ENCODE results near the gene MMP27. TPM values are rescaled to one million over a fixed set of nuclear protein-coding genes. Genes with fewer than 3 reads are reported as not detected.
"Not testable (repeated sequence)": the region's sequence is repeated elsewhere in the genome, so short reads cannot be mapped to it uniquely, and the experiment has no call there.

The MMP27 gene
- total RNA-seq, 5 donors from 2014 or later (not counting 1 experiment from before 2014, with no cell fraction given): not detected

- 62% methylated on average over 3 of the region's 8 CpGs for WGBS (ENCODE audit: insufficient coverage)
- no peaks in the 10 kb centered on the region for H3K36me3 ChIP-seq (ENCODE audit: control insufficient read depth in 2 of 2, extremely low read depth in 1 of 2, insufficient read depth in 1 of 2, low read length in 1 of 2)
- ChIA-PET CTCF (no interaction called here), POLR2A (no interaction called here)
- H3K27ac Mint-ChIP-seq: no peak overlapping the region
- ATAC-seq (replicated peaks in 1 of 4) (no peak), DNase-seq (peak in 6 of 35 experiments; percentile 0 to 15 (median 6))
- peaks cover 5 to 10% of the 10 kb centered on the region in 2 donors for H3K27me3 Mint-ChIP-seq
- H3K4me3 ChIP-seq (ENCODE audit: control insufficient read depth in 1 of 2, extremely low read depth in 1 of 2, low read length in 1 of 2): no peak overlapping the region
- H3K36me3 Mint-ChIP-seq: no peaks in the 10 kb centered on the region
- no peaks in the 10 kb centered on the region for H3K4me1 ChIP-seq (ENCODE audit: control insufficient read depth in 1 of 2, extremely low read depth in 1 of 2, insufficient read depth in 2 of 2, low read length in 2 of 2)
- H3K9me3 ChIP-seq: no peaks in the 10 kb centered on the region
- no peaks in the 10 kb centered on the region for H3K4me1 Mint-ChIP-seq
- no peak overlapping the region for H3K4me3 Mint-ChIP-seq
- peaks cover 0 to 8% of the 10 kb centered on the region in 2 experiments for H3K27me3 ChIP-seq (replicated peaks in 1 of 2; ENCODE audit: control insufficient read depth in 2 of 2, extremely low read depth in 1 of 2, insufficient read depth in 2 of 2, low read length in 1 of 2)
- H3K27ac ChIP-seq (ENCODE audit: low read length): no peak overlapping the region
- no peaks in the 10 kb centered on the region for H3K9me3 Mint-ChIP-seq
These were observed 27.8 kb upstream of the MMP27 start for GRCh38 chr11:102733232-102733875.

- H3K36me3 Mint-ChIP-seq; H3K9me3 ChIP-seq; ATAC-seq (replicated peaks in 1 of 4); H3K27me3 ChIP-seq (replicated peaks in 1 of 2; ENCODE audit: control insufficient read depth in 2 of 2, extremely low read depth in 1 of 2, insufficient read depth in 2 of 2, low read length in 1 of 2); POLR2A ChIA-PET; H3K4me3 Mint-ChIP-seq; CTCF ChIA-PET; H3K27me3 Mint-ChIP-seq; H3K27ac Mint-ChIP-seq; H3K27ac ChIP-seq (ENCODE audit: low read length); H3K36me3 ChIP-seq (ENCODE audit: control insufficient read depth in 2 of 2, extremely low read depth in 1 of 2, insufficient read depth in 1 of 2, low read length in 1 of 2); DNase-seq; H3K4me1 Mint-ChIP-seq; H3K4me3 ChIP-seq (ENCODE audit: control insufficient read depth in 1 of 2, extremely low read depth in 1 of 2, low read length in 1 of 2); H3K9me3 Mint-ChIP-seq; H3K4me1 ChIP-seq (ENCODE audit: control insufficient read depth in 1 of 2, extremely low read depth in 1 of 2, insufficient read depth in 2 of 2, low read length in 2 of 2): not testable (repeated sequence)
- whole genome bisulfite sequencing (ENCODE audit: insufficient coverage): 36% methylated on average over 8 of the region's 8 CpGs
These were observed 25.4 kb upstream of the MMP27 start for GRCh38 chr11:102730944-102731343.

GRCh38 chr11:102729849-102730815, 24.6 kb upstream of the MMP27 start:
- POLR2A ChIA-PET: no interaction called here
- no peaks in the 10 kb centered on the region for H3K36me3 Mint-ChIP-seq
- no peaks in the 10 kb centered on the region for H3K4me1 Mint-ChIP-seq
- H3K4me3 Mint-ChIP-seq: no peak overlapping the region
- Histone ChIP-seq H3K4me1 (ENCODE audit: control insufficient read depth in 1 of 2, extremely low read depth in 1 of 2, insufficient read depth in 2 of 2, low read length in 2 of 2) (no peaks in the 10 kb centered on the region), H3K36me3 (ENCODE audit: control insufficient read depth in 2 of 2, extremely low read depth in 1 of 2, insufficient read depth in 1 of 2, low read length in 1 of 2) (no peaks in the 10 kb centered on the region), H3K27me3 (replicated peaks in 1 of 2; ENCODE audit: control insufficient read depth in 2 of 2, extremely low read depth in 1 of 2, insufficient read depth in 2 of 2, low read length in 1 of 2) (peaks cover 0 to 8% of the 10 kb centered on the region in 2 experiments), H3K4me3 (ENCODE audit: control insufficient read depth in 1 of 2, extremely low read depth in 1 of 2, low read length in 1 of 2) (no peak overlapping the region), H3K9me3 (no peaks in the 10 kb centered on the region), H3K27ac (ENCODE audit: low read length) (no peak overlapping the region)
- no peak for DNase-seq
- H3K27ac Mint-ChIP-seq: no peak overlapping the region
- no peak for ATAC-seq (replicated peaks in 1 of 4)
- CTCF ChIA-PET: no interaction called here
- no peaks in the 10 kb centered on the region for H3K9me3 Mint-ChIP-seq
- 63% methylated on average over 4 of the region's 9 CpGs for WGBS (ENCODE audit: insufficient coverage)
- peaks cover 0 to 4% of the 10 kb centered on the region in 2 donors for H3K27me3 Mint-ChIP-seq

GRCh38 chr11:102727890-102728289, 22.3 kb upstream of the MMP27 start:
- H3K27me3 ChIP-seq (replicated peaks in 1 of 2; ENCODE audit: control insufficient read depth in 2 of 2, extremely low read depth in 1 of 2, insufficient read depth in 2 of 2, low read length in 1 of 2): peaks cover 0 to 6% of the 10 kb centered on the region in 2 experiments
- no peaks in the 10 kb centered on the region for H3K4me1 ChIP-seq (ENCODE audit: control insufficient read depth in 1 of 2, extremely low read depth in 1 of 2, insufficient read depth in 2 of 2, low read length in 2 of 2)
- Mint-ChIP-seq H3K4me1 (no peaks in the 10 kb centered on the region), H3K4me3 (no peak overlapping the region), H3K9me3 (peaks cover 0 to 6% (median 4%) of the 10 kb centered on the region in 3 donors), H3K27ac (no peak overlapping the region), H3K36me3 (no peaks in the 10 kb centered on the region), H3K27me3 (no peaks in the 10 kb centered on the region)
- DNase-seq (no peak), ATAC-seq (replicated peaks in 1 of 4) (no peak)
- no peak overlapping the region for H3K4me3 ChIP-seq (ENCODE audit: control insufficient read depth in 1 of 2, extremely low read depth in 1 of 2, low read length in 1 of 2)
- H3K36me3 ChIP-seq (ENCODE audit: control insufficient read depth in 2 of 2, extremely low read depth in 1 of 2, insufficient read depth in 1 of 2, low read length in 1 of 2): no peaks in the 10 kb centered on the region
- H3K9me3 ChIP-seq: no peaks in the 10 kb centered on the region
- H3K27ac ChIP-seq (ENCODE audit: low read length): no peak overlapping the region
- WGBS (ENCODE audit: insufficient coverage): no CpG with 5 or more reads among the region's 2 CpGs
- ChIA-PET CTCF (no interaction called here), POLR2A (no interaction called here)

- no peak within 1 kb of the TSS for H3K27ac Mint-ChIP-seq
- H3K4me1 Mint-ChIP-seq: no peaks in the 10 kb centered on the region
- Histone ChIP-seq H3K36me3 (ENCODE audit: control insufficient read depth in 2 of 2, extremely low read depth in 1 of 2, insufficient read depth in 1 of 2, low read length in 1 of 2) (no peaks in the 10 kb centered on the region), H3K27me3 (replicated peaks in 1 of 2; ENCODE audit: control insufficient read depth in 2 of 2, extremely low read depth in 1 of 2, insufficient read depth in 2 of 2, low read length in 1 of 2) (no peaks in the 10 kb centered on the region), H3K4me1 (ENCODE audit: control insufficient read depth in 1 of 2, extremely low read depth in 1 of 2, insufficient read depth in 2 of 2, low read length in 2 of 2) (no peaks in the 10 kb centered on the region), H3K27ac (ENCODE audit: low read length) (no peak within 1 kb of the TSS), H3K4me3 (ENCODE audit: control insufficient read depth in 1 of 2, extremely low read depth in 1 of 2, low read length in 1 of 2) (no peak within 1 kb of the TSS), H3K9me3 (no peaks in the 10 kb centered on the region)
- no peaks in the 10 kb centered on the region for H3K36me3 Mint-ChIP-seq
- ATAC-seq (replicated peaks in 1 of 4): no peak
- H3K27me3 Mint-ChIP-seq: peaks cover 2 to 6% of the 10 kb centered on the region in 2 donors
- peaks cover 1 to 6% (median 4%) of the 10 kb centered on the region in 3 donors for H3K9me3 Mint-ChIP-seq
- no peak within 1 kb of the TSS for H3K4me3 Mint-ChIP-seq
- WGBS (ENCODE audit: insufficient coverage): no CpG with 5 or more reads among the region's 2 CpGs
- no peak for DNase-seq
- ChIA-PET CTCF (no interaction called here), POLR2A (no interaction called here)
These were observed 19.4 kb upstream of the MMP27 start, which contains the start of gene MMP8 for GRCh38 chr11:102724904-102725500. Gene MMP8, minus strand, starts transcription at chr11:102724954. Its CDS starts 99 bp downstream, at chr11:102724855.

GRCh38 chr11:102722821-102723220, 17.3 kb upstream of the MMP27 start:
- no peaks in the 10 kb centered on the region for H3K36me3 Mint-ChIP-seq
- H3K4me3 ChIP-seq (ENCODE audit: control insufficient read depth in 1 of 2, extremely low read depth in 1 of 2, low read length in 1 of 2): no peak overlapping the region
- CTCF ChIA-PET: no interaction called here
- H3K4me3 Mint-ChIP-seq: no peak overlapping the region
- peaks cover 12 to 14% of the 10 kb centered on the region in 2 donors for H3K27me3 Mint-ChIP-seq
- no peaks in the 10 kb centered on the region for H3K4me1 ChIP-seq (ENCODE audit: control insufficient read depth in 1 of 2, extremely low read depth in 1 of 2, insufficient read depth in 2 of 2, low read length in 2 of 2)
- peaks cover 4 to 6% (median 6%) of the 10 kb centered on the region in 3 donors for H3K9me3 Mint-ChIP-seq
- POLR2A ChIA-PET: no interaction called here
- no peaks in the 10 kb centered on the region for H3K4me1 Mint-ChIP-seq
- DNase-seq: no peak
- H3K27me3 ChIP-seq (replicated peaks in 1 of 2; ENCODE audit: control insufficient read depth in 2 of 2, extremely low read depth in 1 of 2, insufficient read depth in 2 of 2, low read length in 1 of 2): no peaks in the 10 kb centered on the region
- H3K27ac Mint-ChIP-seq: no peak overlapping the region
- no peak overlapping the region for H3K27ac ChIP-seq (ENCODE audit: low read length)
- H3K36me3 ChIP-seq (ENCODE audit: control insufficient read depth in 2 of 2, extremely low read depth in 1 of 2, insufficient read depth in 1 of 2, low read length in 1 of 2): no peaks in the 10 kb centered on the region
- ATAC-seq (replicated peaks in 1 of 4): no peak
- no peaks in the 10 kb centered on the region for H3K9me3 ChIP-seq
